HepG2 (cell line): ENCODE results near the gene ALDH7A1. TPM values are rescaled to one million over a fixed set of nuclear protein-coding genes. Genes with fewer than 3 reads are reported as not detected.

Experiments
- ARNTL ChIP-seq: sonication (generic); formaldehyde crosslinking; IDR thresholded peaks from 2 replicates; pipeline ENCODE4 v1.4.0; 2020; ENCODE audit warnings: mild to moderate bottlenecking, missing genetic modification reagents
- ATAD3A ChIP-seq: sonication (generic); formaldehyde crosslinking; IDR thresholded peaks from 2 replicates; pipeline ENCODE4 v1.4.0; 2020; ENCODE audit warnings: missing genetic modification reagents
- CBX1 ChIP-seq: IDR thresholded peaks from one replicate; pipeline ENCODE4 v1.6.1; 2016; ENCODE audit warnings: antibody characterized with exemption, low read depth
- NR2F6 ChIP-seq, 2 experiments: IDR thresholded peaks; 2 replicates each; pipeline ENCODE4 v1.6.1; 2016; ENCODE audit warnings: antibody characterized with exemption in 1 of 2, mild to moderate bottlenecking in 1 of 2
- POLR2G ChIP-seq: fragments of 200-400 bp; formaldehyde crosslinking; IDR thresholded peaks from 2 replicates; pipeline ENCODE4 v1.6.1; 2018; ENCODE audit warnings: mild to moderate bottlenecking, low read depth, low read length, moderate library complexity
- RFXAP ChIP-seq: sonication (generic); formaldehyde crosslinking; IDR thresholded peaks from 2 replicates; pipeline ENCODE4 v1.4.0; 2020; ENCODE audit warnings: missing genetic modification reagents, borderline replicate concordance
- TCF7L2 ChIP-seq: IDR thresholded peaks from 2 replicates; pipeline ENCODE4 v1.6.1; 2011; ENCODE audit warnings: mild to moderate bottlenecking, low read depth, low read length, moderate library complexity
- YEATS4 ChIP-seq: sonication (generic); formaldehyde crosslinking; IDR thresholded peaks from 2 replicates; pipeline ENCODE4 v1.4.0; 2020; ENCODE audit warnings: missing genetic modification reagents, borderline replicate concordance
- ZC3H13 ChIP-seq: sonication (generic); formaldehyde crosslinking; IDR thresholded peaks from 2 replicates; pipeline ENCODE4 v1.8.1; 2023; ENCODE audit warnings: mild to moderate bottlenecking, missing genetic modification reagents, moderate library complexity
- ZFY ChIP-seq: sonication (generic); formaldehyde crosslinking; IDR thresholded peaks from 2 replicates; pipeline ENCODE4 v1.4.0; 2020; ENCODE audit warnings: missing genetic modification reagents
- ZNF724P ChIP-seq: sonication (generic); formaldehyde crosslinking; IDR thresholded peaks from 2 replicates; pipeline ENCODE4 v1.8.0; 2022; ENCODE audit warnings: missing genetic modification reagents, borderline replicate concordance
- ZSCAN20 ChIP-seq: sonication (generic); formaldehyde crosslinking; IDR thresholded peaks from 2 replicates; pipeline ENCODE4 v1.4.0; 2020; ENCODE audit warnings: missing genetic modification reagents, mild to moderate bottlenecking, borderline replicate concordance
- polyA plus RNA-seq, 8 experiments: library from polyadenylated mRNA; depleted of rRNA in 3 of 8; stranded (reverse) in 7 of 8; unstranded in 1 of 8; fragments of >200 nt; fragmentation: Illumina TruSeq in 4 of 8; extraction: Trizol in 4 of 8; gene quantifications; 2 replicates each; pipeline versions ENCODE4 v1.2.1 to v1.2.3, GENCODE V29; 2011 to 2016; ENCODE audit warnings: low read depth in 4 of 8, missing spikeins in 1 of 8, mixed read lengths in 1 of 8; ENCODE audit not compliant: insufficient read depth in 1 of 8
- total RNA-seq, 5 experiments: library from RNA; depleted of rRNA; stranded (reverse); fragments of >200 nt; fragmentation: Illumina TruSeq; extraction: Trizol; gene quantifications; 2 replicates each; pipeline ENCODE4 v1.2.3, GENCODE V29; 2016; ENCODE audit warnings: low read depth in 1 of 5
- TF ChIP-seq, protein P1 (sequence below): sonication (generic); formaldehyde crosslinking; conservative IDR thresholded peaks from 2 replicates; pipeline ENCODE4 v1.5.0; 2020; ENCODE audit warnings: missing genetic modification reagents
- TF ChIP-seq, protein P2 (sequence below): sonication (generic); formaldehyde crosslinking; IDR thresholded peaks from 2 replicates; pipeline ENCODE4 v1.8.0; 2023; ENCODE audit warnings: mild to moderate bottlenecking, missing genetic modification reagents
- TF ChIP-seq, protein P3 (sequence below): sonication (generic); formaldehyde crosslinking; IDR thresholded peaks from 2 replicates; pipeline ENCODE4 v1.4.0; 2020; ENCODE audit warnings: missing genetic modification reagents
- TF ChIP-seq, protein P4 (sequence below): sonication (generic); formaldehyde crosslinking; IDR thresholded peaks from one replicate; pipeline ENCODE4 v1.5.1; 2020; ENCODE audit warnings: mild to moderate bottlenecking, missing genetic modification reagents; ENCODE audit errors: not compliant biosample characterization

Gene ALDH7A1
- total and polyA plus RNA-seq, 2 of the 13 experiments (the other 11 are each of a cell fraction or from before 2014, with no cell fraction given): 69.0 to 100 TPM

DNA sequence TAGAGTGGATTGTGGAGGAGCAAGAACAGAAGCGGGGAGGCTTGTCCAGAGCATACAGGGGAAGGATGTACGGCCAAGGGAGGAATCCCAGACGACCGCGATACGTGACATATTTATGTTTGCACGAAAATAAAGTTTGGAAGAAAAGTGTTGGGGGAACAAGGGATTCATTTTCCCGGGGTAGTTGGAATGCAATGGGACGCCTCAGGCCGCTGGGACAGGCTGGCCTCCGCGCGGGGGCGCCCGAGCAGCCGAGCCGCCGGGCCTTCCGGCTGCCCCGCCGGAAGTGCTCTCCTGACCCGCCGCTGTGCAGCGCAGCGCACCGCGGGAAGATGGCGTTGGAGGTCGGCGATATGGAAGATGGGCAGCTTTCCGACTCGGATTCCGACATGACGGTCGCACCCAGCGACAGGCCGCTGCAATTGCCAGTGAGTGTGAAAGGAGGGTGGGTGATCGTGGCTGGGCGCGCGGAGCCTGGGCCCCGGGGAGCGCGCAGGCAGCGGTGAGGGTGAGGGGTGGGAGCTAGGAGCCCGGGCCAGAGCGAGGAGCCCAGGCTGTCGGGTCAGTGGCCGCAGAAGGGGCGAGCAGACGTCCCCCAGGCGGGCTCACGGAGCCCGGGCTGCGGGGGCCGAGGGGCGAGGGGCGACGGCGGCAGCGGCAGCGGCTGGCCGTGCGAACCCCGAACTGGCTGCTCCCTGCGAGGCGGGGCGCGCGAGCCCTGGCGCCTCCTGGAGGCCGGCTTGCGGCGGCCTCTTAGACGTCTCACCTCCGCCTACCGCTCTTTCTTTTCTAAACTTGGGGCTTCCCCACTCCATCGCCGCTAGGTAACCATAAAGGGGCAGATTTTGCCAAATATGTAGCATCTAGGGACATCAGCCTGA is 5.9 kb upstream of the ALDH7A1 start, which contains the start of gene PHAX (continued):
- no peak for TF ChIP-seq ATAD3A (CRISPR knock-in tag)
- no peak for TF ChIP-seq ZSCAN20 (CRISPR knock-in tag)
- TF ChIP-seq, protein P1, sequence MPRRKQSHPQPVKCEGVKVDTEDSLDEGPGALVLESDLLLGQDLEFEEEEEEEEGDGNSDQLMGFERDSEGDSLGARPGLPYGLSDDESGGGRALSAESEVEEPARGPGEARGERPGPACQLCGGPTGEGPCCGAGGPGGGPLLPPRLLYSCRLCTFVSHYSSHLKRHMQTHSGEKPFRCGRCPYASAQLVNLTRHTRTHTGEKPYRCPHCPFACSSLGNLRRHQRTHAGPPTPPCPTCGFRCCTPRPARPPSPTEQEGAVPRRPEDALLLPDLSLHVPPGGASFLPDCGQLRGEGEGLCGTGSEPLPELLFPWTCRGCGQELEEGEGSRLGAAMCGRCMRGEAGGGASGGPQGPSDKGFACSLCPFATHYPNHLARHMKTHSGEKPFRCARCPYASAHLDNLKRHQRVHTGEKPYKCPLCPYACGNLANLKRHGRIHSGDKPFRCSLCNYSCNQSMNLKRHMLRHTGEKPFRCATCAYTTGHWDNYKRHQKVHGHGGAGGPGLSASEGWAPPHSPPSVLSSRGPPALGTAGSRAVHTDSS (CRISPR knock-in tag): no peak
- TF ChIP-seq ZNF724P (CRISPR knock-in tag): peak; percentile 33; the same call in 1 of the 2 replicates
- no peak for TF ChIP-seq NR2F6 (IDR thresholded peaks at IDR 0.05)
- TF ChIP-seq NR2F6 (CRISPR knock-in tag; IDR thresholded peaks at IDR 0.05): peak; percentile 54; the same call in 1 of the 2 replicates
- TF ChIP-seq, protein P2, sequence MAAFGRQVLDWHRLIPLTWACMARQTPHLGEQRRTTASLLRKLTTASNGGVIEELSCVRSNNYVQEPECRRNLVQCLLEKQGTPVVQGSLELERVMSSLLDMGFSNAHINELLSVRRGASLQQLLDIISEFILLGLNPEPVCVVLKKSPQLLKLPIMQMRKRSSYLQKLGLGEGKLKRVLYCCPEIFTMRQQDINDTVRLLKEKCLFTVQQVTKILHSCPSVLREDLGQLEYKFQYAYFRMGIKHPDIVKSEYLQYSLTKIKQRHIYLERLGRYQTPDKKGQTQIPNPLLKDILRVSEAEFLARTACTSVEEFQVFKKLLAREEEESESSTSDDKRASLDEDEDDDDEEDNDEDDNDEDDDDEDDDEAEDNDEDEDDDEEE (CRISPR knock-in tag): peak; percentile 86
- TF ChIP-seq TCF7L2: no peak
- TF ChIP-seq CBX1: peak; percentile 52
- TF ChIP-seq, protein P3, sequence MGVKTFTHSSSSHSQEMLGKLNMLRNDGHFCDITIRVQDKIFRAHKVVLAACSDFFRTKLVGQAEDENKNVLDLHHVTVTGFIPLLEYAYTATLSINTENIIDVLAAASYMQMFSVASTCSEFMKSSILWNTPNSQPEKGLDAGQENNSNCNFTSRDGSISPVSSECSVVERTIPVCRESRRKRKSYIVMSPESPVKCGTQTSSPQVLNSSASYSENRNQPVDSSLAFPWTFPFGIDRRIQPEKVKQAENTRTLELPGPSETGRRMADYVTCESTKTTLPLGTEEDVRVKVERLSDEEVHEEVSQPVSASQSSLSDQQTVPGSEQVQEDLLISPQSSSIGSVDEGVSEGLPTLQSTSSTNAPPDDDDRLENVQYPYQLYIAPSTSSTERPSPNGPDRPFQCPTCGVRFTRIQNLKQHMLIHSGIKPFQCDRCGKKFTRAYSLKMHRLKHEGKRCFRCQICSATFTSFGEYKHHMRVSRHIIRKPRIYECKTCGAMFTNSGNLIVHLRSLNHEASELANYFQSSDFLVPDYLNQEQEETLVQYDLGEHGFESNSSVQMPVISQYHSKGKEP (CRISPR knock-in tag): no peak
- TF ChIP-seq YEATS4: peak; percentile 90
- TF ChIP-seq RFXAP (CRISPR knock-in tag): no peak; the same call in 1 of the 2 replicates
- 0 out of 2 replicates have a peak, but pooled peaks have one; percentile 45 for TF ChIP-seq ARNTL (CRISPR knock-in tag)
- TF ChIP-seq POLR2G: peak; percentile 83
- TF ChIP-seq, protein P4, sequence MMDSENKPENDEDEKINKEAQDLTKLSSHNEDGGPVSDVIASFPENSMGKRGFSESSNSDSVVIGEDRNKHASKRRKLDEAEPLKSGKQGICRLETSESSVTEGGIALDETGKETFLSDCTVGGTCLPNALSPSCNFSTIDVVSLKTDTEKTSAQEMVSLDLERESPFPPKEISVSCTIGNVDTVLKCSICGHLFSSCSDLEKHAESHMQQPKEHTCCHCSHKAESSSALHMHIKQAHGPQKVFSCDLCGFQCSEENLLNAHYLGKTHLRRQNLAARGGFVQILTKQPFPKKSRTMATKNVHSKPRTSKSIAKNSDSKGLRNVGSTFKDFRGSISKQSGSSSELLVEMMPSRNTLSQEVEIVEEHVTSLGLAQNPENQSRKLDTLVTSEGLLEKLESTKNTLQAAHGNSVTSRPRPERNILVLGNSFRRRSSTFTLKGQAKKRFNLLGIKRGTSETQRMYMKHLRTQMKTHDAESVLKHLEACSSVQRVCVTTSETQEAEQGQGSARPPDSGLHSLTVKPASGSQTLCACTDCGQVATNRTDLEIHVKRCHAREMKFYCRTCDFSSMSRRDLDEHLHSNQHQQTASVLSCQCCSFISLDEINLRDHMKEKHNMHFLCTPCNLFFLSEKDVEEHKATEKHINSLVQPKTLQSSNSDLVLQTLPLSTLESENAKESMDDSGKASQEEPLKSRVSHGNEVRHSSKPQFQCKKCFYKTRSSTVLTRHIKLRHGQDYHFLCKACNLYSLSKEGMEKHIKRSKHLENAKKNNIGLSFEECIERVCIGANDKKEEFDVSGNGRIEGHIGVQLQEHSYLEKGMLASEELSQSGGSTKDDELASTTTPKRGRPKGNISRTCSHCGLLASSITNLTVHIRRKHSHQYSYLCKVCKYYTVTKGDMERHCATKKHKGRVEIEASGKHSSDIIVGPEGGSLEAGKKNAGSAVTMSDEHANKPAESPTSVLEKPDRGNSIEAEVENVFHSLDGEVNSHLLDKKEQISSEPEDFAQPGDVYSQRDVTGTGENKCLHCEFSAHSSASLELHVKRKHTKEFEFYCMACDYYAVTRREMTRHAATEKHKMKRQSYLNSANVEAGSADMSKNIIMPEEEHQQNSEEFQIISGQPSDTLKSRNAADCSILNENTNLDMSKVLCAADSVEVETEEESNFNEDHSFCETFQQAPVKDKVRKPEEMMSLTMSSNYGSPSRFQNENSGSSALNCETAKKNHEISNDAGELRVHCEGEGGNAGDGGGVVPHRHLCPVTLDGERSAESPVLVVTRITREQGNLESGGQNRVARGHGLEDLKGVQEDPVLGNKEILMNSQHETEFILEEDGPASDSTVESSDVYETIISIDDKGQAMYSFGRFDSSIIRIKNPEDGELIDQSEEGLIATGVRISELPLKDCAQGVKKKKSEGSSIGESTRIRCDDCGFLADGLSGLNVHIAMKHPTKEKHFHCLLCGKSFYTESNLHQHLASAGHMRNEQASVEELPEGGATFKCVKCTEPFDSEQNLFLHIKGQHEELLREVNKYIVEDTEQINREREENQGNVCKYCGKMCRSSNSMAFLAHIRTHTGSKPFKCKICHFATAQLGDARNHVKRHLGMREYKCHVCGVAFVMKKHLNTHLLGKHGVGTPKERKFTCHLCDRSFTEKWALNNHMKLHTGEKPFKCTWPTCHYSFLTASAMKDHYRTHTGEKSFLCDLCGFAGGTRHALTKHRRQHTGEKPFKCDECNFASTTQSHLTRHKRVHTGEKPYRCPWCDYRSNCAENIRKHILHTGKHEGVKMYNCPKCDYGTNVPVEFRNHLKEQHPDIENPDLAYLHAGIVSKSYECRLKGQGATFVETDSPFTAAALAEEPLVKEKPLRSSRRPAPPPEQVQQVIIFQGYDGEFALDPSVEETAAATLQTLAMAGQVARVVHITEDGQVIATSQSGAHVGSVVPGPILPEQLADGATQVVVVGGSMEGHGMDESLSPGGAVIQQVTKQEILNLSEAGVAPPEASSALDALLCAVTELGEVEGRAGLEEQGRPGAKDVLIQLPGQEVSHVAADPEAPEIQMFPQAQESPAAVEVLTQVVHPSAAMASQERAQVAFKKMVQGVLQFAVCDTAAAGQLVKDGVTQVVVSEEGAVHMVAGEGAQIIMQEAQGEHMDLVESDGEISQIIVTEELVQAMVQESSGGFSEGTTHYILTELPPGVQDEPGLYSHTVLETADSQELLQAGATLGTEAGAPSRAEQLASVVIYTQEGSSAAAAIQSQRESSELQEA (CRISPR knock-in tag): no peak
- no peak; the same call in 1 of the 2 replicates for TF ChIP-seq ZC3H13 (CRISPR knock-in tag)
- TF ChIP-seq ZFY (CRISPR knock-in tag): peak; percentile 89
